ENCODE data around the gene CEP104. TPM values are rescaled to one million over a fixed set of nuclear protein-coding genes. Genes with fewer than 3 reads are reported as not detected.

CEP104 gene
- total and polyA plus RNA-seq, 2 donors = 17.0 to 20.3 TPM

DNA sequence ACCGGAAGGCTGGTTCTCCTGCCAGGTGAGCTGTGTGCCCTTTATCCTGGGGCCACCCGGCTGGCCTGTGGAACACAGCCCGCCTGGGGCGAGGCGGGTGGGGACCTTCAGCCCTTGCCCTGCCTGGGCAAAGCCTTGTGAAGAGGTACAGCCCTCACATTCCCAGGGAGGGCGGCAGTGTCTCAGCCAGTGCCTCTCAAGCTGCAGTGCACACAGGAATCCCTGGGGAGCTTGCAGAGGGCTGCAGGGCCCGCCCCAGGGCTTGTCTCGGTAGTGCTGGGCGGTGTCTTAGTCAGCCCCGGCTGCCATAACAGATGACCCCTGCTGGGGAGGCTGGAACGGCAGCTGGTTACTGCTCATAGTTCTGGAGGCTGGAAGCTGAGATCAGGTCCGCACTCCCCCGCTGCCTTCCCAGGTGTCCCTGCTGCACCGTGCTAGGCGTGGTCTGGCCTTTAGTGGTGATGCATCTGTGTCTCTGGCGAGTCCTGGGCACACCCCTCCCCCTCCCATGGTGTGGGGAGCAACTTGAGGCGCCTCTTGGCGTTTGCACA lies 12.8 kb upstream of the CEP104 start:
- WGBS = 81% methylated on average over 18 of the region's 18 CpGs

DNA sequence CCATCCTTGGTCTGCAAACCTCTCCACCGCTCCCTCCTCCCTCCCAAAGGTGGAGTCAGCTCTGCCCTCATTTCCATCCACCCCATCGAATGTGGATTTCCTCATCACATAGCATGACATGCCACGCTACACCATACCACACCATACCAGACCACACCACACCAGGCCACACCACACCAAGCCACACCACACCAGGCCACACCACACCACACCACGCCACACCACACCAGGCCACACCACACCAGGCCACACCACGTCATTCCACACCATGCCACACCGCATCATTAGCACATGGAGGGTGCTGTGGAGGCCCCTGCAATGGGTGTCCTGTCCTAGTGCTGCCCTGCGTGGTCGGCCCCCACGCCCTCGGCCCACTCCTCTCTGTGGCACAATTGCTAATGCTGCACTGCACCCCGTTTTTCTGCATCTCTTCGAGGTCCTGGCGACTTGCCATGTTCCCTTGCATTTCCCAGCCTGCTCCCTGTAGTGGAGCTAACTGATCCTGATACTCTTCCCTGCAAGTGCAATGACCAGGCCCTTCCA lies 11.5 kb upstream of the CEP104 start:
- Histone ChIP-seq H3K27ac (ENCODE audit: low read depth) (no peak overlapping the region), H3K36me3 (ENCODE audit: insufficient read depth) (peaks cover 6% of the 10 kb centered on the region), H3K4me3 (ENCODE audit: low read depth, low read length) (no peak overlapping the region), H3K4me1 (ENCODE audit: insufficient read depth) (no peaks in the 10 kb centered on the region)
- WGBS = 82% methylated on average over 13 of the region's 13 CpGs
- no peak for DNase-seq (ENCODE audit: extremely low spot score)

More for the DNA sequence above, 12.8 kb upstream of the CEP104 start:
- no peaks in the 10 kb centered on the region for H3K4me1 ChIP-seq (ENCODE audit: insufficient read depth)
- no peak for DNase-seq (ENCODE audit: extremely low spot score)
- H3K27ac ChIP-seq (ENCODE audit: low read depth) = no peak overlapping the region
- no peak overlapping the region for H3K4me3 ChIP-seq (ENCODE audit: low read depth, low read length)
- peaks cover 6% of the 10 kb centered on the region for H3K36me3 ChIP-seq (ENCODE audit: insufficient read depth)

DNA sequence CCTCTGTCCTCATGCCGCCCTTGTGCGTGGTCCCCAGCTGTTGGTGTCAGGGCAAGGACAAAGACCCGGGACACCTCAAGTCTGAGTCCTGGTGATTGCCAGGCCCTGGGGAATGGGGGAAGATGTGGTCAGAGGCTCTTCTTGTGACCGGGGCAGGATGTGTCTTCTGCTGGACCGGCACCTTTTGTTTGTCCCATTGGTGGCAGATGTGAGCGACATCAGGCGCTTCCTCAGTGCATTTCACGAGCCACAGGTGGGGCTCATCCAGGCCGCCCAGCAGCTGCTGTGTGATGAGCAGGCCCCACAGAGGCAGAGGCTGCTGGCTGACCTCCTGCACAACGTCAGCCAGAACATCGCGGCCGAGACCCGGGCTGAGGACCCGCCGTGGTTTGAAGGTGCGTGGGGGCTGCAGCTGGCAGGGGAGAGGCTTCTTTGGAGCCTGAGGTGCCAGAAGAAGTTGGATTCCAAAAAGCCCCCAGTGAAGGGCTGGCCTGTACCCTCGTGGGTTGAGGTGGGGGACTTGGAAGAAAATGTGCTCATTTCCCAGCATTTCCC lies 8.7 kb upstream of the CEP104 start:
- no peak for DNase-seq (ENCODE audit: extremely low spot score)
- Histone ChIP-seq H3K36me3 (ENCODE audit: insufficient read depth) (no peaks in the 10 kb centered on the region), H3K4me3 (ENCODE audit: low read depth, low read length) (no peak overlapping the region), H3K4me1 (ENCODE audit: insufficient read depth) (no peaks in the 10 kb centered on the region), H3K27ac (ENCODE audit: low read depth) (no peak overlapping the region)
- 71% methylated on average over 18 of the region's 18 CpGs for WGBS

DNA sequence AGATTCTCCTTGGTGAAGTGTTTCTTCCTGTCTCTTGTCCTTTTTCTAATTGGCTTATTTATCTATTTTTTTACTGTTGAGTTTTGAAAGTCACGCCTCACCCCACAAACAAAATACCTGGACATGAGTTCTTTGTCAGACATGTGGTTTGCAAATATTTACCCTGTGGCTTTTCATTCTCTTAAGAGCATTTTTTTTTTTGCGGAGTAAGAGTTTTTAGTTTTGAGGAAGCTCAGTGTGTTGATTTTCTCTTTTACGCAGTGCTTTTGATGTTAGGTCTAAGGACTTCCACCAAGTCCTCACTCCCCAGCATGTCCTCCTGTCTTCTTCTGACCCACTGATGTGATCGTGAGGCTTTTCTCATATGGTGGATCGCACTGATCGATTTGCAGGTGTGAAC lies 7.9 kb upstream of the CEP104 start:
- H3K4me3 ChIP-seq (ENCODE audit: low read depth, low read length) = no peak overlapping the region
- no peak for DNase-seq (ENCODE audit: extremely low spot score)
- no peak overlapping the region for H3K27ac ChIP-seq (ENCODE audit: low read depth)
- H3K4me1 ChIP-seq (ENCODE audit: insufficient read depth) = no peaks in the 10 kb centered on the region
- 87% methylated on average over 6 of the region's 6 CpGs for WGBS
- H3K36me3 ChIP-seq (ENCODE audit: insufficient read depth) = no peaks in the 10 kb centered on the region

DNA sequence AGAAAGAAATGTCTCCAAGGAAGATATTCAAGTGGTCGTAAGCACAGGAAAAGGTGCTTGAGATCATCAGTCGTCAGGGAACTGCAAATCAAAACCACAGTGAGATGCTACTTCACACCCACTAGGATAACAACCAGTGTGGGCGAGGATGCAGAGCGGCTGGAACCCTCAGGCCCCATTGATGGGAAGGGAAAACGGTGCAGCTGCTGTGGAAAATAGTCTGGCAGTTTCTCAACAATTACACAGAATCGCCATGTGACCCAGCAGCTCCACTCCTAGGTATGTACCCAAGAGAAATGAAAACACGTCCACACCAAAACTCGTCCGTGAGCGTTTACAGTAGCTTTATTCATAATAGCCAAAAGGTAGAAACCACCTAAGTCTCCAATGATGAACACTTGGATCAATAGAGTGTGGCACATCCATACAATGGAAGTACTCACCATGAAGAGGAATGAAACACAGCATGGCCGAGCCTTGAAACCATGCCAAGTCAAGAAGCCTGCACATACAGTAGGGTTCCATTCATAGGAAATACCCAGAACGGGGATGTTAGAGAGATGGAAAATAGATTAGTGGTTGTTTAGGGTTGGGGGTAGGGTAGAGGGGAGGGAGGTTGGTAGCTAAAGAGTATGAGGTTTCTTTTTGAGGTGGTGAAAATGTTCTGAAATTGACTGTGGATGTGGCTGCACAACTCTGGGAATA lies 6.4 kb upstream of the CEP104 start:
- DNase-seq (ENCODE audit: extremely low spot score) = no peak
- no peaks in the 10 kb centered on the region for H3K36me3 ChIP-seq (ENCODE audit: insufficient read depth)
- WGBS = 81% methylated on average over 12 of the region's 12 CpGs

DNA sequence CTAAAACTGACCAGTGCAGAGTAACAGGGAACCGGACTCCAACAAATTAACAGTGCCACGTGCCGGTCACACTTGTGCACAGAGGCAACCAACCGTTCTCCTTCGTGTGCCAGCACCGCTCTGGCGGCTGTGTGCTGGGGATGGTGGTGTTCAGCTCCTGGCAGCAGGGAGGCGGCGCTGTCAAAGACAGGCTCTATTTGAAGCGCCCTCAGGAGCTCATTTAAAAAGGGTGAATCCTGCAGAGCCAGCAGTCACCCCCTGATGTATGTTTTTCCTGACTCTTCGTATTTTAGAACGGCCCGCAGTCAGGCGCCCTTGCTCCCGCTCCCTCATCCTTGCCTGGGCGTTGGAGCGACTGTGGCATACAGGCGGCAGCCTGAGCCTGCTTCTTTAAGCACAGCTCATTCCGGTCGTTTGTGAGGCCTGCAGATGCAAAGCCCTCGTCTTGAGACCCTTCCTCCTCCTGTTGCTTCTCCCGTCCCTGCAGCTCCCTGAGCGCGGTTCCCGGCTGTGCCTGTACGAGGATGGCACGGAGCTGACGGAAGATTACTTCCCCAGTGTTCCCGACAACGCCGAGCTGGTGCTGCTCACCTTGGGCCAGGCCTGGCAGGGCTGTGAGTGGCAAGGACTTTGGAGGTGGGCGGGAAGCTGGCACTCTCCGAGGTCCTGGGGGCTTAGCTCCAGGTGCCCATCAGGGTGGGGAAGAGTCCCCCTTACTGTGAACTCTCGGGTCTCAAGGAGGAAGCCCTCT lies 1.4 kb upstream of the CEP104 start:
- no peak overlapping the region for H3K27ac ChIP-seq (ENCODE audit: low read depth)
- H3K4me3 ChIP-seq (ENCODE audit: low read depth, low read length) = peak overlapping the region; percentile 99
- DNase-seq (ENCODE audit: extremely low spot score) = no peak

More for the DNA sequence above, 6.4 kb upstream of the CEP104 start:
- no peak overlapping the region for H3K4me3 ChIP-seq (ENCODE audit: low read depth, low read length)
- peaks cover under 1% of the 10 kb centered on the region for H3K4me1 ChIP-seq (ENCODE audit: insufficient read depth)
- no peak overlapping the region for H3K27ac ChIP-seq (ENCODE audit: low read depth)

DNA sequence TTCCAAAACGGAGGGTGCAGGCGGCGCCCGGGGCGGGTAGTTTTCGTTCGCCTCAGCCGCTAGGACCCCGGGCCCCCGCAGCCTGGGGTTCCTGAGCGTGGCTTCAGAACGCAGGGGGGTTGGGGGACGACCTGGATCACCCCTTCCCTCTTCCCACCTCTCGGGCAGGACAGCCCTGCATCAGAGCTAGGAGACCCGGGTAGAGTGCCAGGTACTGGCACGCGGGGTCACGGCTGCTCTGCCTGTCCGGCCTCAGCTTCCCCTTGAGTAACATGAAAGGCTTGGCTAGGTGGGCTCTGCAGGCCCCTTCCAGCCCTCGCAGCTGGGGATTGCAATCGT lies 749 bp upstream of the CEP104 start:
- Histone ChIP-seq H3K36me3 (ENCODE audit: insufficient read depth) (no peaks in the 10 kb centered on the region), H3K4me3 (ENCODE audit: low read depth, low read length) (peak overlapping the region; percentile 99), H3K4me1 (ENCODE audit: insufficient read depth) (peaks cover 1% of the 10 kb centered on the region), H3K27ac (ENCODE audit: low read depth) (no peak overlapping the region)
- DNase-seq (ENCODE audit: extremely low spot score) = no peak
- 10% methylated on average over 21 of the region's 21 CpGs for WGBS

More for the DNA sequence above, 1.4 kb upstream of the CEP104 start:
- 65% methylated on average over 34 of the region's 34 CpGs for WGBS
- Histone ChIP-seq H3K4me1 (ENCODE audit: insufficient read depth) (peaks cover 1% of the 10 kb centered on the region), H3K36me3 (ENCODE audit: insufficient read depth) (no peaks in the 10 kb centered on the region)

DNA sequence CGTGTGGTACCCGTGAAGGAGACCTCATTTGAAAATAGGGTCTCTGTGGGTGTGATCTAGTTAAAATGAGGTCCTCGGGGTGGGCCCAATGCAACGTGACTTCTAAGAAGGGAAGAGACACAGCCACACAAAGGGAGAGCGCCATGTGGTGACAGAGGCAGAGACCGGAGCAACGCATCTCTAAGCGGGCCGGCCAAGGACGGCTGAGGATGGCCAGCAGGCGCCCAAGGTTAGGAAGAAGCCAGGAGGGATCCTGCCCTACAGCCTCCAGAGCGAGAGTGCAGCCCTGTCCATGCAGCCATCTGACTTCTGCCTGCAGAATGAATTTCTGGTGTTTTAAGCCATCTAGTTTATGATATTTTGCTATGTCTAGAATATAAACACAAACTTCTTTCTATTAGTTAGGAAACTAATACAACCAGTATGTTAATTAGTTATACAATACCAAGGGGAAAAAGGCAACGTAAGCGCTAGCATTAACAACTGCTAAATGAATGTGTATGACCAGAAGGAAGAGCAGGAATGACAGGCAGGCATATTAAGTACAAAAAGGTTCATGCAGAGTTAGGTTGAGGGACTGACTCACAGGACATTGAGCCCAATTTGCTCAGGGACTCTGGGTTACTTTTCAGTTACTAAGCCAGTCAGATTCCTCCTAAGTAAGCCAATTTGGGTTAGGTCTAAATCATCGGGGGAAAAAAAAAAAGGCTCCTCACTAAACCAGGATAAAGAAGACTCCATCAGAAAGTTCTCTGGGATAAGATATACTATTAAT lies 4.1 kb downstream of the CEP104 start:
- Histone ChIP-seq H3K4me3 (ENCODE audit: low read depth, low read length) (no peak overlapping the region), H3K27ac (ENCODE audit: low read depth) (no peak overlapping the region), H3K4me1 (ENCODE audit: insufficient read depth) (no peaks in the 10 kb centered on the region), H3K36me3 (ENCODE audit: insufficient read depth) (no peaks in the 10 kb centered on the region)
- 81% methylated on average over 15 of the region's 15 CpGs for WGBS
- DNase-seq (ENCODE audit: extremely low spot score) = no peak

DNA sequence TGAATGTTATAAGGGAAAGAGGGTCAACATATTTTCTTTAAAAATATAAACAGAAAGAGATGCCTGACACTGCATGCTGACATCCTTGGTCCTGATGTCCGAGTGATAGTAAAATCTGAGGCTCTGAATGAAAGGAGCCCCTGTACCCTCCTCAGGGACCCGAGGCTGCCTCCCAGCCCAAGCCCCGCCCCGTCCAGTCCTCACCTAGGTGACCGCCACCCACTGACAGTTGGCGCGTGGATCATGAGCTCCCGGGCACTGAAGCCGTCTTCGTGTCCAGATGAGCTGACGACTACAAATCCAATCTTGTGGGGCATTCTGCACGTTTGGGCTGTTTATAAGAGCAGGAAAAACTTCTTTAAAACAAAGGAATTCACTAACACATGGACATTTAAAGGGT lies 4.9 kb downstream of the CEP104 start:
- H3K27ac ChIP-seq (ENCODE audit: low read depth) = no peak overlapping the region
- no peak for DNase-seq (ENCODE audit: extremely low spot score)
- WGBS = 86% methylated on average over 12 of the region's 12 CpGs
- no peaks in the 10 kb centered on the region for H3K36me3 ChIP-seq (ENCODE audit: insufficient read depth)
- H3K4me1 ChIP-seq (ENCODE audit: insufficient read depth) = no peaks in the 10 kb centered on the region
- H3K4me3 ChIP-seq (ENCODE audit: low read depth, low read length) = no peak overlapping the region

DNA sequence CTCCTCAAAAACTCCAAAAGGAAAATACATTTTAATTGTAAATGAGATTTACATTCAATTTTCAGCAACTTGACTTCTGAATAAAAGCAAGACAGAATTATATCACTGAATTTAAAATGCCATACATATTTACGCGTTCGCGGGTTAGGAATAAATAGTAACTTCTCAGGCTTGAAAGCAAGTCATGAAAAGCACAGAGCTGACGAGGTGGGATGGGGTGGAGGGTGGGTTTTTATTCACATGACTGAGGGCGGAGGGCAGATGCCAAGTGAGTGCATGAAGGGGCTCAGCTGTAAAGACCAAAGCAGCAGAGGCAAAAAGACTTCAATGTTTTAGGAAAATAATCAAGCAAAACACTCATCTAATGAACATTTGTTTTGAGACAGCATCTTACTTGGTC lies 5.7 kb downstream of the CEP104 start:
- WGBS = 93% methylated on average over 6 of the region's 6 CpGs
- Histone ChIP-seq H3K36me3 (ENCODE audit: insufficient read depth) (no peaks in the 10 kb centered on the region), H3K27ac (ENCODE audit: low read depth) (no peak overlapping the region), H3K4me3 (ENCODE audit: low read depth, low read length) (no peak overlapping the region), H3K4me1 (ENCODE audit: insufficient read depth) (no peaks in the 10 kb centered on the region)
- DNase-seq (ENCODE audit: extremely low spot score) = no peak

DNA sequence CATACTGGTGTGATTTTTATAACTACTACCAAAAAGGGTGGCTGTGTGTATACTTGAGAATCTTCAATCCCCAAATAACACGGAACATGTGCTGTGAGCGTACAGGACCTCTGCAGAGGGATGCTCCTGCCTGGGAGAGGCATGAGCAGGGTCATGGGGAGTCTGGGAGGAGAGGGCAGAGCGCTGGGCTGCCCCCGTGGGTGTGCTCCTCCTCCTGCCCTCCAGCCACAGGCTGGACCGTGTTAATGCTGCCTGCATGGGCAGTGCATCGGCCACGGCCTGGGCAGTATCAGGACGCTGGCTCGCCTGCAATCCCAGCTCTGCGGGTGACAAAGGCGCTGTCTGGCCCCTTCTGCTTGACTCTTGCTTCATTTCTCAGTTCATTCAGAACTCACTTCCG lies 6.2 kb downstream of the CEP104 start:
- Histone ChIP-seq H3K4me1 (ENCODE audit: insufficient read depth) (no peaks in the 10 kb centered on the region), H3K4me3 (ENCODE audit: low read depth, low read length) (no peak overlapping the region), H3K27ac (ENCODE audit: low read depth) (no peak overlapping the region), H3K36me3 (ENCODE audit: insufficient read depth) (no peaks in the 10 kb centered on the region)
- WGBS = 86% methylated on average over 12 of the region's 12 CpGs
- no peak for DNase-seq (ENCODE audit: extremely low spot score)

DNA sequence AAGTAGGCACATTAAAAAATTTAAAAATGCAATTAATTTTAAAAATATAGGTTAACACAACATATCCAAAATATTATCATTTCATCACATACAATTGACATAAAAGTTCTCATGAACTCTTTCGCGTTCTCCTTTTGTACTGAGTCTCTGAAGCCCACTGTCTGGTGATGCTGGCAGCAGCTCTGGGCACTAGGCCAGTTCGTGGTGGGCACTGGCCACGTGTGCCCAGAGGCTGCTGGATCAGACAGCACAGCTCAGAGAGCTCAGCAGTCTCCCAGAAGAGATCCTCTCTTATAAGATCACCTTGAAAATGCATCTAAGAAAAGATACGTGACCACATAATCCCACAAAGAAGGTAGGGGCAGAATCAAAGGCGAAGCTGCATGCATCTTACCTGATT lies 9.9 kb downstream of the CEP104 start:
- Histone ChIP-seq H3K36me3 (ENCODE audit: insufficient read depth) (no peaks in the 10 kb centered on the region), H3K27ac (ENCODE audit: low read depth) (no peak overlapping the region), H3K4me1 (ENCODE audit: insufficient read depth) (no peaks in the 10 kb centered on the region), H3K4me3 (ENCODE audit: low read depth, low read length) (no peak overlapping the region)
- DNase-seq (ENCODE audit: extremely low spot score) = no peak
- 80% methylated on average over 6 of the region's 6 CpGs for WGBS

DNA sequence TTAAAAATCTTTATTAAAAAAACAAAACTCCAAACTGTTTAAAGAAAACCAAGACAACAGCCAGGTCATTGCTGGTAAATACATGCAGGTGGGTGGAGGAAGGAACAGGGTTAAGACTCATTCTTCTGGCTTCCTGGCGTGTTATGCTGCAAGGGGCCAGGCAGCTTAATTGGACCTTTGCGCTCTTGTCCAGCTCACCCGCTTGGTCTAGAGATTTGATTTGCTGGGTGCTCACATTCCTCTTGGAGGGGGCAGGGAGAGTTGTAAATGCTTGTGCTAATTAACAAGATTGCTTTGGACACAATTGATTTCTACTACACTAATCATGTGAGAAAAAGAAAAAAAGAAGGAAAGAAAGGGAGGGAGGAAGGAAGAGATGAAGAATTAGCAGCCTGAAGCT lies 10.5 kb downstream of the CEP104 start:
- no peak overlapping the region for H3K27ac ChIP-seq (ENCODE audit: low read depth)
- DNase-seq (ENCODE audit: extremely low spot score) = no peak
- H3K36me3 ChIP-seq (ENCODE audit: insufficient read depth) = no peaks in the 10 kb centered on the region
- 88% methylated on average over 3 of the region's 3 CpGs for WGBS
- no peaks in the 10 kb centered on the region for H3K4me1 ChIP-seq (ENCODE audit: insufficient read depth)
- no peak overlapping the region for H3K4me3 ChIP-seq (ENCODE audit: low read depth, low read length)

Measured in urinary bladder (tissue), 4 donors.